PFSK-1 (cell line): ENCODE data around the gene SLC39A11.

Source experiments
- POLR2AphosphoS5 ChIP-seq: IDR thresholded peaks from 2 replicates; pipeline ENCODE4 v1.6.1; 2012; ENCODE audit warnings: low read depth, mild to moderate bottlenecking, control low read depth, low read length, moderate library complexity
- REST ChIP-seq, 2 experiments: IDR thresholded peaks; 2 replicates each; pipeline versions ENCODE4 v1.6.1 to v1.8.0; 2011 to 2012; ENCODE audit warnings: low read depth in 2 of 2, low read length in 2 of 2, control low read depth in 1 of 2, inconsistent platforms in 1 of 2, mild to moderate bottlenecking in 1 of 2, moderate library complexity in 1 of 2; ENCODE audit not compliant: insufficient read depth in 1 of 2
- SIN3A ChIP-seq: IDR thresholded peaks from 2 replicates; pipeline ENCODE4 v1.6.1; 2012; ENCODE audit warnings: mild to moderate bottlenecking, low read length, moderate library complexity, borderline replicate concordance; ENCODE audit not compliant: insufficient read depth
- TAF1 ChIP-seq: IDR thresholded peaks from 2 replicates; pipeline ENCODE4 v1.6.1; 2012; ENCODE audit warnings: low read length, control low read depth, borderline replicate concordance; ENCODE audit not compliant: insufficient read depth

GRCh38 chr17:72713701-72714100, 378.8 kb downstream of the SLC39A11 start:
- TF ChIP-seq SIN3A (no peak), POLR2AphosphoS5 (no peak), TAF1 (no peak), REST (IDR thresholded peaks at IDR 0.05; ENCODE audit: insufficient read depth in 1 of 2, low read depth in 2 of 2, low read length in 2 of 2) (no peak)
